Loucy (cell line): Measurements from ENCODE around the gene TOR3A.

Source experiments
- CTCF ChIP-seq: fragments of 200-600 bp; sonication (generic); conservative IDR thresholded peaks from 2 replicates; pipeline ENCODE4 v1.5.1; 2014; ENCODE audit warnings: mild to moderate bottlenecking, antibody characterized with exemption, low read length
- EZH2phosphoT487 ChIP-seq: fragments of 200-600 bp; IDR thresholded peaks from 2 replicates; pipeline ENCODE4 v1.6.1; 2018; ENCODE audit warnings: antibody characterized with exemption, mild to moderate bottlenecking, moderate library complexity, borderline replicate concordance

DNA sequence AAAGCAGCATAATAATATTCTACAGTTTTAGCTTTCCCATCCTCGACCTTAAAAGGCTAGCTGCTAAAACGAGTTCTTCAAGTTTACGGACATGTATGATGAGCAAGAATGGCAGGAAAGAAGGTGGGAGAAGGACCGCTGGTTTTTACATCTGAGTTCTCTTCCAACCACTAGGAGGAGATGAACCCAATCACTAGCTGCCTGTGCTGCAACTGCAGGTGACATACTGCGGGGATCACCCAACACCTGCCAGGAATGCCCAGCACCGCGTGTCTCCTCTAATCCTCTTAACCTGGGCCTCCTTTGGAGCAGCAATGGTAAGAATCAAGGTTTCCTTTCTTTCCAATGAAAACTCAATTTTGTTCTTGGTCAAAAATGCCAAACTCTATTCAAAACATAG is 23.5 kb downstream of the TOR3A start:
- TF ChIP-seq CTCF: peak; percentile 62
- TF ChIP-seq EZH2phosphoT487: no peak
